Measurements from ENCODE around the gene NHERF2.
A peak's percentile ranks its signal among the peaks of the same experiment; 100 is the strongest.
"Not testable (repeated sequence)": the region's sequence is repeated elsewhere in the genome, so short reads cannot be mapped to it uniquely, and the experiment has no call there.

The NHERF2 gene

DNA sequence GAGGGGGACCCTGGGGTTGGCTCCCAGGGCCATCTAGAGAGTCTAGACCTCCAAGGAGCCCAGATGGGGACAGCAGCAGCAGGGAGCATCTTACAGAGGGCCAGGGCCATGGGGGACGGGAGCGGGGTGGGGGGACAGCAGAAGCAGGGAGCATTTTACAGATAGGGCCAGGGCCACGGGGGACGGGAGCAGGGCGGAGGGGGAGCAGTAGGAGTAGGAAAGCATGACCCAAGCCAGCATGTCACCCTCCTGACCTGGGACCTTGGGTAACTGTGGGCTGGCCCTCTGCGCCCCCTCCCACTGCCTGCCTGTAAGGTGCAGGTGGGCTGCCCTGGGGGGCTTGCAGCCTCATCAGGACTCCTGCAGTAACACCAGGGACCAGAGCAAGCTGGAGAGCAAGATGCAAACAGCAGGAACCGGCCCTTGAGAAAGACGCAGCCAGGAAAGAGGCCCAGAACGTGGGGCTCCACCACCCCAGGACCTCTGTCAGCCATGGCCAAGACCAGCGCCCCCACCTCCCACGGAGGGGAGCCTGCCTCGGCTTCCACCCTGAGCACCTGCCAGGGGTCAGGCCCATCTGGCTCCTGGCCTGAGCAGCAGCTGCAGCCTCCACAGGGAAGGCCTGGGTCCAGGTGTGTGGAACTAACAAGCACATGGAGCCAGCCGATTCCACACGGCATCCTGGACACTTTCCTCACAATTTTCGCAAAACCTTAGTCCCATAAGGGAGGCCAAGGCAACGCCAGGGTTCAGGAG is 19.4 kb upstream of the NHERF2 start:
- DNase-seq = no peak

DNA sequence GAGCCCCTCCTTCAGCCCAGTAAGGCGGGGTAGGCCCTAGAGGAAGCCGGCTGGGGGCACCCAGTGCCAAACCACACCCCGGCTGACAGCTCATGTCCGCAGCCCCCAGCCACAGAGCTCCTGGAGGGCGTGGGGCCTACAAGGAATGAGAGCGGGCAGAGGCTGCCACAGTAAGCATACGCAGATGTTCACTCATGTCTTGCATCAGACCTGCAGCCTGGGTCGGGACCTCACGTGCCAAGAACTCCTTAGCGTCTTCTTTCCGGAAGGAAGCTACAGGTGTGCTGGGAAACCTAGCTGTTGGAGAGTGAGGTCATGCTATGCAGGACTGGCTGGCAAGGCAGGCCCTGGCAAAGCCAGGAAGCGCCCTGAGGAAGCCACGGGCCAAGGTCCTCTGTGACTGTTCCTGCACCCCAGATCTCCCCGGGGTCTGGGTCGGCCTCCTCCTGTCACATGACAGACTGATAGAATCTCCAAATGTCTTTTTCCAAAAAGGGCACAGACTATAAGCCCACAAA is 18.6 kb upstream of the NHERF2 start:
- no peak for DNase-seq

DNA sequence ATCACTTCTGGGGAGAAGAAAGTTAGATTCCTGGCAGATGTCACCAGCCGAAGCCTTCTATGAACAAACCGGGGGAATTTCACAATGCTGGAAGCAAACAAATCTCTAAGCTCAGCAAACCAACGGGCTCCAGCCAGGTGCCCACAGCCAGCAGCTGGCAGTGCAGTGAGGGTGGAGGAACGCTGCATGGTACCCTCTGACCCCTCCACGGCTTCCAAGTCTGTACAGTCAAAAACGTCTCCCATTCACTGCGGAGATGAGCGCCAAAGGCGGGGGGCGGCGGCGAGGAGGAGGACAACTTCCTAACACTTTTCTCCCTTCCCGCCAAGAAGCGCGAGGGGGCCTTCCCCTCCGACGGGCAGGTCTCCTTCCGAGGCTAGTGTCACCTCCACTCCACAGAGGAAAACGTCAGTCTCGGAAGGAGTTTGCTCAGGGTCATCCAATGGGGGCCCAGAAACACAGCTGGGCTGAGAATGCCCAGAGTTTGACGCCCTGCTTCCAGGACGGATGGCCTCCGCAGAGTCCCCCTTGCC is 18.0 kb upstream of the NHERF2 start:
- DNase-seq = no peak

DNA sequence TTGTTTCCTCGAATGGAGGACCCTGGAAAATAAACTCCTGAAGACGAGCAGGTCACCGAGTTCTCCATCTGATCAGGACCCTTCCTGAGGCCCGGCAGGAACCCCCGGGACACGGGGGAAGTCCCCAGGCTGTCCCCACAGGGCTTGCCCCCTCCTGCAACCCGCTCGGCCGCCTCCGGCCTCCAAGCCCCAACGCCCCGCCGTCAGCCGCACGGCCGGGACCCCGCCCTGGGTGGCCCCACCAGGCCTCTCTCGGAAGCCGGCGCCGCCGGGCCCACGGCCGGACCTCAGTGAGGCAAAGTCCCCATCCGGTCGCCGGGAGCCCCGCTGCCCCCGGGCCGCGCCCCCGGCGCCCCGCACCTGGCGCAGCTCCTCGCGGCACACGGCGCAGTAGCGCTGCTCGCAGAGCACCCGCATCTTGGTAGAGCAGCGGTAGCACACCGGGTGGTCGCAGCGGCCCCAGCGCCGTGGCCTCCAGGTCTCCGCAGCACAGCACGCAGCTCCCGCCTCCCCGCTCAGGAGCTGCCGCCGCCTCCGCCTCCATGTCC is 17.5 kb upstream of the NHERF2 start:
- no peak for DNase-seq

DNA sequence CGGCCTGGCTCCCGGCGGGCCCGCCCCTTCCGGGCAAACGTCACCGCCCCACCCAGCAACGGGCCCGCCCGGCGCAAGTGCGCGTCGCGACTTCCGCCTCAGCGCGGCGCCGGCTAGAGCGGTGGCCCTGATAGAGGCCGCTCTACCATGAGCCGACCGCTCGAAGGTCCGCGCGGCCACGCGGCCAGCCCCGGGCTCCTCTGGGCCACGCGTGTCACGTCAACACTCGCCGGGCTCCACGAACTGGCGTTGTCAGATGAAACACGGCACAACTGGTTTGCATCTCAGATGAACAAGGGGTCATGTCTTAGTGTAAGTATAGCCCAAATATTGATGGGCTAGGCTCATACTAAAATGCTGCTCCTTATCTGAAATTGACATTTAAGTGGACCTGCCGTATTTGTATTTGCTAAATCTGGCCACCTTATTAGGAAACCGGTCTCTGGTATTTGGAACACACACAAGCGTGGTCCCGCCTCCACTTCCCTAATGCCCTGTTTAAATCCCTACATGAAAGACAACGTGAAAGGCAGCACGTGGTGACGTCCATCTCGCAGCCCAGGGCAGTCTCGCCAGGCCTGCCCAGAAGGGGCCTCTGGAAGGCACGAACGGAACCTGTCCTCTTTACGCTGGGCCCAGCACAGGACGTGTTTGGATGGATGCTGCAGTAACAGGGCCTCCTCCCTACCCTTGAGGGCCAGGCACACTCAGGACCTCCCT is 16.8 kb upstream of the NHERF2 start, which contains the start of gene ZNF598:
Gene ZNF598 (minus strand): TSS at position 31 of the 720 bp plus-strand sequence.
- peak; percentile 47 for DNase-seq

DNA sequence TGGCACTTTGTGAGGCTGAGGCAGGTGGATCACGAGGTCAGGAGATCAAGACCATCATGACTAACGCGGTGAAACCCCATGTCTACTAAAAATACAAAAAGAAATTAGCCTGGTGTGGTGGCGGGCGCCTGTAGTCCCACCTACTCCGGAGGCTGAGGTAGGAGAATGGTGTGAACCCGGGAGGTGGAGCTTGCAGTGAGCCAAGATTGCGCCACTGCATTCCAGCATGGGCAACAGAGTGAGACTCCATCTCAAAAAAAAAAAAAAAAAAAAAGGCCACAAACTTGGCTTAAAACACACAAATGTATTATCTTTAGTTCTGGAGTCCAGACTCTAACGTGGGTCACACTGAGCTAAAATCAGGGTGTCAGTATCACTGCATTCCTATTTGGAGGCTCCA is 15.0 kb upstream of the NHERF2 start:
- DNase-seq = not testable (repeated sequence)

DNA sequence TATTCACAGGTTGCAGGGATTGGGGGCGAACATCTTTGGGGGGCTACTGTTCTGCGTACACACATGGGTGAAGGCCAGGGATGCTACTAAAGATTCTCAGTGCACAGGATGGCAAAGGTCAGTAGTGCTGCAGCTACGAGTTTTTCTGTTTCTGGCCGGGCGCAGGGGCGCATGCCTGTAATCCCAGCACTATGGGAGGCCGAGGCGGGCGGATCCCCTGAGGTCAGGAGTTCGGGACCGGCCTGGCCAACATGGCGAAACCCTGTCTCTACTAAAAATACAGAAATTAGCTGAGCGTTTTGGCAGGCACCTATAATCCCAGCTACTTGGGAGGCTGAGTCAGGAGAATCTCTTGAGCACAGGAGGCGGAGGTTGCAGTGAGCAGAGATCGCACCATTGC is 13.2 kb upstream of the NHERF2 start:
- DNase-seq = no peak

DNA sequence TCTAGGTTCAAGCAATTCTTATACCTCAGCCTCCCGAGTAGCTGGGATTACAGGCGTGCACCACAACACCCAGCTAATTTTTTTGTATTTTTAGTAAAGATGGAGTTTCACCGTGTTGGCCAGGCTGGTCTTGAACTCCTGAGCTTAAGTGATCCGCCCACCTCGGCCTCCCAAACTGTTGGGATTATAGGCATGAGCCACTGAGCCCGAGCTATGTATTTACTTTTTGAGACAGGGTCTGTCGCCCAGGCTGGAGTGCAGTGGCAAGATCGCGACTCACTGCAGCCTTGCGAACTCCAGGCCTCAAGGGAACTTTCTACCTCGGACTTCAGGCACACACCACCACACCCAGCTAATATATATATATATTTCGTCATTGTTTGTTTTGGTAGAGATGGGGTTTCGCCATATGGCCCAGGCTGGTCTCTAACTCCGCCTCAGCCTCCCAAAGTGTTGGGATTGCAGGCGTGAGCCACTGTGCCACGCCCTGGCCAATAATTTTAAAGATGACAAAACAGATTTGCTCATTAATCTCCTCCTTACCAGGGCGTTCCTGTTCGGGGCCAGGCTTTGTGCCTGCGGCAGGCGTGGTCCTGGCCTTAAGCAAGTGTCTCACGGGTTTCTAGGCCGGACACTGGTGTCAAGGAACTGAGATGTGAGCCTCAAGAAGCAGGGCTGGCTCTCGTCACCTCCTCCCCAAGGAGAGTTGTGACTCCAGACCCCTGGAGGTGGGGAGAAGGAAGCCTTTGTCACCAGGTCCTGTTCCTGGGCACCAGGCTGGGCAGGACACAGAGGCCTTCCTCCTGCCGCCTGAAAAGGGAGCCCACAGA is 11.4 kb upstream of the NHERF2 start:
- no peak for DNase-seq

DNA sequence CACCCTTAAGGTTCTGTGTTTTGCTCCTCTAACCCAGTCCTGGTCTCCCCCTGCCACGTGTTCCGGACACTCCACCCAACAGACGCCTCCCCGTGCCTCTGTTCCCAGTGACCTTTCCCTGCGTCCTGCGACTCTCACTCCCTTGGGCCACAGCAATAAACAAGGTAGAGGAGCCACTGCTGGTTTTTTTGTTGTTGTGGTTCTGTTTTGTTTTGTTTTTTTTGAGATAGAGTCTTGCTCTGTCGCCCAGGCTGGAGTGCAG is 10.8 kb upstream of the NHERF2 start:
- DNase-seq = no peak

DNA sequence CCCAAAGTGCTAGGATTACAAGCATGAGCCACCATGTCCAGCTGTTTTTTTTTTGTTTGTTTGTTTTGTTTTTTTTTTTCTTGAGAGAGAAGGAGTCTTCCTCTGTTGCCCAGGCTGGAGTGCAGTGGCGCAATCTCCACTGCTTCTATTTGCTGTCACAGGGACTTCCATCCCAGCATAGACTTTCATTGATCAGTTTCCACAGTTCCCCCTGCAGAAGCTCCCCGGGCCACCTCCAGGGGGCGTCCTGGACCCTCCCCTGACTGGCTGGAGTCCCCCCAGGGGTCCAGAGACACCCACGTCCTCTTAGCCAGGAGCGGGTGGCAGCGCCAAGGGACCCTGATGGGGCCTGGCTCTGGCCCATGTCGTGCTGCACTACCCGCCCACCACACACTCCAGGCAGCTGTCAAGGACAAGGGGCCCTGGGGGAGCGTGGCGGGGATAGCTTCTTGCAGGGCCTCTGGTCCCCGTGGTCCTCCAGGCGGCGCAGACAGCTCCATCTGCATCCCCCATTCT is 10.2 kb upstream of the NHERF2 start:
- DNase-seq = no peak

DNA sequence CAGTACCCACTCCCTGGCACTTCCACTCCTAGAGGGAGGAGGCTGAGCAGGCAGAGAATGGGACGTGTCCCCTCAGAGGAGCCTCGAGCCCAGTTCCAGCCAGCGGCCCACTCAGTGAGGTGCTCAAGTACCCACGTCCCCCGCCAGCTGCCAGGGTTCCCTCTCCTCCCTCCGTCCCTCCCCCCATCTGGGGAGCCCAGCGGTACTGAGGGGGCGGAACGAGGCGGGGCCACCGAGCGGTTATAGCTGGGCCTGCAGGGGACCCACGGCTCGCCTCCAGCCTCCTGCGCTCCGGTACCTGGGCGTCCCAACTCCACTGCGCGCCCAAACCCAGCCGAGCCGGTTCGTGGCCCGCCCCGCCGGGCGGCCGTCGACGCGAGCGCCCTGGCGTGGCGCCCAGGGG is 7.2 kb upstream of the NHERF2 start, which contains the start of gene NPW:
Gene NPW (plus strand): TSS at position 268 of the 403 bp plus-strand sequence.
- DNase-seq = no peak

DNA sequence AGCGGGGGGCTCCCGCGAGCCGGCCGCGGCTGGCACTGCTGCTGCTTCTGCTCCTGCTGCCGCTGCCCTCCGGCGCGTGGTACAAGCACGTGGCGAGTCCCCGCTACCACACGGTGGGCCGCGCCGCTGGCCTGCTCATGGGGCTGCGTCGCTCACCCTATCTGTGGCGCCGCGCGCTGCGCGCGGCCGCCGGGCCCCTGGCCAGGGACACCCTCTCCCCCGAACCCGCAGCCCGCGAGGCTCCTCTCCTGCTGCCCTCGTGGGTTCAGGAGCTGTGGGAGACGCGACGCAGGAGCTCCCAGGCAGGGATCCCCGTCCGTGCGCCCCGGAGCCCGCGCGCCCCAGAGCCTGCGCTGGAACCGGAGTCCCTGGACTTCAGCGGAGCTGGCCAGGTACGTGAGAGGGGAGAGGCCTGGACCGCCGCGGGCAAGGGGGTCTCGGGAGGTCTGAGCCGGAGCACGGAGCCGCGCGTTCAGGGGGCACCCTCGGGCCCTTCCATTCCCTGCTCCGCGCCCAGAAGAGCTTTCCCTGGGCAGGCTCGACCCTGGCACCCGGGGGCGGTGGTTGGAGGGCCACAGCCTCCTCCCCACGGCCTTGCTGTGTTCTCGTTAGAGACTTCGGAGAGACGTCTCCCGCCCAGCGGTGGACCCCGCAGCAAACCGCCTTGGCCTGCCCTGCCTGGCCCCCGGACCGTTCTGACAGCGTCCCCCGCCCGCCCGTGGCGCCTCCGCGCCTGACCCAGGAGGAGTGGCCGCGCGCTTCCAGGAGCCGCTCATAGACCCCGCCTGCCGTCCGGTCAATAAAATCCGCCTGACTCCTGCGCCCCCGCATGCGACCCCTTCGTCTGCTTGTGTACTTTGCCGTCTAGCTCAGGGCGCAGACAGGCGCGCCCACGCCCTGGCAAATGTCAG is 6.5 kb upstream of the NHERF2 start:
- DNase-seq = no peak

DNA sequence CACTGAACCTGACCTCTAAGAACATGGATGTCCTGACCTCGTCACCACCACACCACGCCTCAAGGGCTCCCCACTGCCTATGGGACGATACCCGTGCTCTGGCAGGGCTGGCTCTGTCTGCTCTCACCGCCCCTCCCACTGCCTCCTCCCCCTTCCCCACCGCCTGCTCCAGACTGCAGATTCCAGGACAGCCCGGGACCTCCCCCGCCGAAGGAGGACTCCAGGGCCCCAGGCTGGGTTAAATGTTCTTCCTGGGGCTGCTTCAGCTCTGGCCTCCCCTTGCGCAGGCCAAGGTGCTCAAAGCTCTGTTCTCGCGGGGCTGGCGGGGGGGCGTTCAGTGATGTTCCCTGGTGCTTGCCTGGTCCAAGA is 4.0 kb upstream of the NHERF2 start:
- no peak for DNase-seq

DNA sequence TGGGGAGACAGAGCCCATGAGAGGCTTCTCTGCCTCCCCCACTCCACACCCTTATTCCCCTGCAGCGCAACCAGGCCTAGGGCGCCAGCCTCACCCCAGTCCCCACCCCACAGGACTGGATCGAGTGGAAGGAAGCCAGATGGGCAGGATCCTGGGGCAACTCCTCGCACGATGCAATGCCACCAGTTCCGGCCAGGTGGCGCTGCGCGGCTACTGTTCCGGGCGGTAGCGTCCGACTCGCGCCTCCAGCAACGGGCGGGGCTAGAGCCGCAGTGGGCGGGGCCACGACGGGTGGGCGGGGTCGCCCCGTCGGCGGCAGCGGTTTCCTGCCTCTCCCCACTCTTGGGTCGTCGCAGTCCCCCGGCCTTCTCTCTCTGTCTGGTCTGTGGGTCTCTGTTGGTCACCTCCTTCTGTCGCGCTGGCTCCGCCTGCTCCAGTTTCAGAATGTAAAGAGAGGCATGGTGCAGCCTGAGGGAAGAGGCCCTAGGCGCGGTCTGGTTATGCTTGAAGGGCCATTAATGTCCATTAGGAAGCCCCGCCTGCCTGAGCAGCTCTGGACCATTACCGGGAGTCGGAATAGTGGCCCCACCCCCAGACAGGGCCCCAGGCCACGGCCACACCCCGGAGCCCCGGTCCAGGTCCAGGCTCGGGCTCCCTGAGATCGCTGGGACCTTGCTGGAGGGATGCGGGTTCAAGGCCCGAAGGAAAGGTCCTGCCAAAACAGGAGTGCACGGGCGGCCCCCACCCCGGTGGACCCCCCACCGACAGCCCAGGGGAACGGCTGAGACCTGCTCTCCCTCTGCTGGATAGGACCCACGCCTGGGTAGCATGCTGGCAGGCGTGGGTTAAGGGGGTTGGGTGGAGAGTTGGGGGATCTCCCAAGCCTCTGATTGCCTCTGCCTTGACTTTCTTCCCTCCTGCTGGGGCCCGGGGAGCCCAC is 3.3 kb upstream of the NHERF2 start:
- peak; percentile 70 for DNase-seq

DNA sequence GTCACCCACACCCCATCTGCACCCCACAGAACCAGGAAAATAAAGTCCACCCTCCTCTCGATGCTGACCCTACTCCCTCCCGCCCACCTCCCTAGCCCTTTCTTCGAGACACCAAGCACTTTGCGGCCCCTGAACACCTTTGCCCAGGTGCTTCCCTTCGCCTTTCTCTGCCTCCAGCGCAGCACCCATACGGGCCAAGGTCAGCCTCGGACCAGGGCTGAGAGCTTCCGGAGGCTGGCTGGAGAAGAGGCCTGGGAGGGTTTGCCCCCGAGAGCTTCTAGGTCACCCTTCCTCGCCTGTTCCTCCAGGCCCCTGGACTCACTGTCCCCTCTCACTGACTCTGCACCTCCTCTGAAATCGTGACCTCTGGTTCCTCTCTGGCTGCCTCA is 2.7 kb upstream of the NHERF2 start:
- no peak for DNase-seq

DNA sequence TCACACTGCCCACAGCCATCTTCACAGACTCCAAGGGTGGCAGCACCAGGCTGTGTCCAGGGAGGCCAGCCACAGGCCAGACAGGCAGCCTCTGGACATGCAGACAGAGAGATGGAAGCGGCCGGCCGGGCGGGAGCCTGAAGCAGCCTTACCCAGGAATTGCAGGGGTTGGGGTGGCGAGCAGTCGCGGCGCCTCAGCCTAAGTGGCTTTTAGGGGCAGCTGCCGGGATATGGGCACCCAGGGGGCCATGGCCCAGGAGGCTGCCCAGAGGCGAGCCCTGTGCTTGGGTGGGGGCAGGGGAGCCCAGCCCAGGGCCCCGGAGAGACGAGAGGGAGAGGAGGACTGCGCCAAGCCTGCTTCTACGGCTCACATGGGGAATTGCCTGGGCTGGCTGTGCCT is 1.5 kb upstream of the NHERF2 start:
- DNase-seq = no peak

DNA sequence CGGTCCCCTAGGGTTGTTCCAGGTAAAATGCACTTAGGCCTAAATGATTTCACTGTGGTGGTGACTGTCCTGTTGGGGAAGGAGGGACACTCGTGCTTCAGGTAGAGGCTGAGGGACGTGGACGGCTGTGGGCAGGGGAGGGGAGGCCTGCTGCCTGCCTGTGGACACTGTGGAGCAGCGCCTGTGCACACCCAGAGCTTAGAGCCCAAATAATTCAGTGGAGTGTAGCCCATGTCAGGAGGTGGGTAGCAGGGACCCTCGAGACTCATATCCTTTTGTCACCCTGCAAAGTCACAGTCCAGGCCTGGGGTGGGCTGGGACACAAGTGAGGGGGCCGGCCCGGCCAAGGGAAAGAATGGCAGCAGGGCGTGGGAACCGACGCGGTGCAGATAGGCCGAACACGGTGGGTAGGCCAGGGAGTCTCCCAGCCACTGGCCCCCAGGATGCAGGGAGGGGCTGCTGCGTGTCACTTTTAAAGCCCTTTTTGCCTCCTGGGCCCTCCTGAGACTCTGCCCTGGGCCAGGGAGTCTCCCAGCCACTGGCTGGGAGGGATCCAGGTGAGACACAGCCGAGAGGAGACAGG is 733 bp upstream of the NHERF2 start:
- no peak for DNase-seq

DNA sequence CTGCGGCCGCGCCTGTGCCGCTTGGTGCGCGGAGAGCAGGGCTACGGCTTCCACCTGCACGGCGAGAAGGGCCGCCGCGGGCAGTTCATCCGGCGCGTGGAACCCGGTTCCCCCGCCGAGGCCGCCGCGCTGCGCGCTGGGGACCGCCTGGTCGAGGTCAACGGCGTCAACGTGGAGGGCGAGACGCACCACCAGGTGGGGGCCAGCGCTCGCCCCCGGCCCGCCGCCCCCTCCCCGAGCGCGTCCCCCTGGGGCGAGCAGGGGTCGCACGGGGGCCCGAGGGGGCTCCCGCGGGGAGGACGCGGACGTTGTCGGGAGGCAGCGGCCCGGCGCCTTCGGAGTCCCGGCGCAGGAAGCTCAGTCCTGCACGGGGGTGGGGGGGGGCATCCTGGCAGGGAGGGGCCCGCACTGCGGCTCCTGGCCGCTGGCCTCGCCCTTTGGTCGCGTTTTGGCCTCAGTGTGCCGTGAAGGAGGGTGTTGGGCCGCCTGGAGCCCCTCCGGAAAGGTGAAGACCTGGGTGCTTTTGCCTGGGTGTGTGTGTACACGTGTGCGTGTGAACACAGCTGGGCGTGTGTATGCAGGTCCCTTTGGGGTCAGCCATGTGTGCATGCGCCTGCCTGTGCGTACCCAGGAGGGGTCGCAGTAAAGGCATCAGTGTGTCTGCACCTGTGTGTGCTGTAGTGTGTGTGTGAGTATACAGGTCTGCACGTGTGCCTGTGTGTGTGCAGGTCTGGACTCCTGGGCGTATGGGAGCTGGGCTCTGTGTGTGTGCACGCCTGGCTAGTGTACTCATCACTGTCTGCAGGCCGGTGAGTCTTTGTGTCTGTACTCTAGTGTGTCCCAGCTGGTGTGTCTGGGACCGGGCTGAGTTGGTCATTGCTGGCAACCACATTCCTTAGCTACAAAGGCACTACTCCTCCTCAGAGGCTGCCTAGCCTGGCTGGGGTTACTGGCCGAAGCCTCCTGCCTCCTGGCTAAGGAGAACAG is 615 bp downstream of the NHERF2 start:
- DNase-seq = no peak

DNA sequence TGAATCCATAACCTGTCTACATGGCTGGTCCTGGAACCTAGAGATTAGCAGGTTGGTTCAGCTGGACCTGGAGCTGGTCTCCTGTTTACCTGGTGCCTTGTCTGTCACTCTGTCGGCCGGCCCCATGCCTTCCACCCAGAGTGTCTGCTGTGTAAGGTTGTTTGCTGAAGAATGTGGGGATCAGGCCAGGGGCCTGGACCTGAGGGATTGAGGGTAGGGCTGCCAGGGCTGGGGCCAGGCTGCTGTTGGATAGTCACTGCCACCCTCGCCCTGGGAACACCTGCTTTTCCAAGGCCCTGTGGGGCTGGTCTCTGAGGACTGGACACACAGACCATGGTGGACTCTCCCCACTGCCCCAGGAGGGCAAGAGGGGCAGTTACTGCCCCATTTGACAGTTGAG is 1.4 kb downstream of the NHERF2 start:
- DNase-seq = no peak
